HG03575 (cell line): ENCODE results near the gene VSTM2B.

Experiments used
- ATAC-seq: cut with Tn5 transposase; IDR thresholded peaks from one replicate; pipeline ENCODE4 v1.9.1; 2021; ENCODE audit not compliant: unreplicated experiment, insufficient number of reproducible peaks, low FRiP score; ENCODE audit errors: extremely low read depth

Gene VSTM2B

DNA sequence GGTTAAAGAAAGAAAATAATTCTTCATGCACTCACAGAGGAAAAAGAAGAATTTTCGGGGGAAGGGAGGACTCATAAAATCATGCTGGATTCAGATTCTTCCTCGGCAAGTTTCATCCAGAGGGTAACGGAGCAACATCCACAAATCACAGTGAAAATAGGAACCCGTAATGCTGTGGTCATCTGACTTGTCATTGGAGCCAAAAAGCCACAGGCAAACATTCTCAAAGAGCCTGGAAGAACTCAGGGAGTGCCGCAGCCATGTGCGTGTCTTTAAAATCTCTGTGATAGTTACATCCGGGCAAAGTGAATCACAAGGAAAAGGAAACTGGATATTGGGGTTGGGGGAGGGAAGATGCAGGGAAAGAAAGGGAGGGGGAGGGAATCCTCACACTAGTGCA is 33.0 kb upstream of the VSTM2B start:
- ATAC-seq = no peak

DNA sequence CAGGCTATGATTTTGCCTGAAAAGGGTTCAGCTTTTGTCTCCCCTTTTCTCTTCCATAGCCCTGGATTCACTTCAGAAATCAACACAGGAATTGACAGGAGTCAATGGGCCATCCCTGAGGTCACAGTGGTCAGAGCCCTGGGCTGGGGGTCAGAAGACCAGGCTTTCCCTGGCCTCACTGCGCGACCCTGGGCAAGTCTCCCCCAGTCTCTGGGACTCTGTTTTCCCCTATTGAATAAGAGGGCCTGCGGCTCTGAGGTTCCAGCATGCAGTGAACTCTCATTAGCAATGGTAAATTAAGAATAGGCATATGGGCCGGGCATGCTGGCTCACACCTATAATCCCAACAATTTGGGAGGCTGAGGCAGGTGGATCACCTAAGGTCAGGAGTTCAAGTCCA is 30.7 kb upstream of the VSTM2B start:
- ATAC-seq = no peak

DNA sequence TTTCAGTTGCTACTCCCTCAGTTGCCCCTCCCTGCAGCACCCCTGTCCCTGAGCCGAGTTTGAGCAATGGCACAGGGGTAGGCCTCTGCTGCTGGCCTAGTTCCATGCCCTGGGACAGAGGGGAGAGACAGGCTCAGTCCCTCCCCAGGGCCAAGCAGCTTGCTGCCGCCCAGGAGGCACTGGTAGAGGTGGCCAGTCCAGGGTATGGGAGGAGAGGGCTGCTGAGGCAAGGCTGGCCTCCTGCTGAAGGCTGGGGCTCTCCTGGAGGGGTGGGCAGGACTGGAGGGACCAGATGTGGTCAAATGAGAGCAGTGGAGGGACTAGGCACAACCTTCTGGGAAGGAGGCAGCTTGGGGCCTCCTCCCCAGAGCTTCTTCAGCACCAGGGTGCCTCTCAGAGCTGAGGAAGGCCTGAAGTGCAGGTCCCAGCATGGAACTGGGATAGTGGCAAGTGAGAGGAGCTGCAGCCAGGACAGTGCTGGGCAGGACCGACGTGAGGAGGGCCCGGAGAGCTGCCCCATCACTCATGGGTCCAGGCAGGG is 29.8 kb upstream of the VSTM2B start:
- ATAC-seq = no peak

DNA sequence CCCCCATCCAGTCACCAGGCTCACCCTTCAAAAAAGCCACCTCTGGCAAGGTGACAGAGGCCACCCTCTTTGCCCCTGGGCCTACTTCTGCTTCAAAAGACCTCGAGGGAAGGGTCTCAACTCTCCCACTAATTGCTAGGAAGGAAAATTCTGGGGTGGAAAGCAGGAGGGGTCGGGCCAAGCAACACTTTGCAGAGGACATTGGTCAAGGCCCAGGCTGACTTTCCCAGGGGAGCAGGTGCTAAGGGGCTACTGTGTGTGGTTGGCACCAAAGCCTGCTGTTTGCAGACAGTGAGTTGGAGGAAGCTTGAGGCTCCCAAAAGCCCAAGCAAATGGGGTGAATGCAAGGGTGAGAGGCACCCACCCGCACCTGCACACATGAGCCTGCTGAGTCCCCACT is 28.6 kb upstream of the VSTM2B start:
- no peak for ATAC-seq

DNA sequence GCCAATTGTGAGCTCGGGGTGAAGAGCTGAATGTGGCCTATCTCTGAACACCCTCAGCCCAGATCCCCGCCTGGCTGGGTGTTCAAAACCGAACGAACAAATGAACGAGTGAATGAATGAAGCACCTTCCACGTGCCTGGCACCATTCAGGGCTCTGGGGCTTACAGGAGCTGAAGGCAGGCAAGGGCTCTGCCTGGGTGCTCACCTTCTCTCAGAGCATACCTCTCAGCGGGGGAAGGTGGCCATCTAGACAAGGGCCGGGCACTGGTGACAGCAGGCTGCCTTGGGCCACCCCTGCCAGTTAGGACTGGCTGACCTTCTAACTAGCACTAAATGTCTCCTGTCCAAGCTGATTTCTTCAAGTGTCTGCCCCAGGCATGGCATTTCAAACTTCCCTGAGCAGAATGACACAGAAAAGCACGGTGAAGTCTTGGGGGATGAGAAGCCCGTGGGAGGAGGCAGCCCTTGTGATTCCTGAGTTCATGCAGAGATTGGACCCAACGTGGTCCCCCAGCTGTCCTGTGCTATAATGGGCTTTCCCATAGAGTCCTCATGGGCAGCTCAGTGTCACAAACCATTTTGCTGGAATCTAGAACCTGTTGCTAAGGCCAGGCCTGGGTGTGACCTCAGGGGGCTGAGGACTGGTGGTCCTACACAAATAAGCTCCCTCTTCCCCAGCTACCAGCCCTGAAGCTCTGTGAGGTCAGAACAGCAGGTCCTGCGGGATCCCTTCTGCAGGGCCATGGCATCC is 27.9 kb upstream of the VSTM2B start:
- no peak for ATAC-seq

DNA sequence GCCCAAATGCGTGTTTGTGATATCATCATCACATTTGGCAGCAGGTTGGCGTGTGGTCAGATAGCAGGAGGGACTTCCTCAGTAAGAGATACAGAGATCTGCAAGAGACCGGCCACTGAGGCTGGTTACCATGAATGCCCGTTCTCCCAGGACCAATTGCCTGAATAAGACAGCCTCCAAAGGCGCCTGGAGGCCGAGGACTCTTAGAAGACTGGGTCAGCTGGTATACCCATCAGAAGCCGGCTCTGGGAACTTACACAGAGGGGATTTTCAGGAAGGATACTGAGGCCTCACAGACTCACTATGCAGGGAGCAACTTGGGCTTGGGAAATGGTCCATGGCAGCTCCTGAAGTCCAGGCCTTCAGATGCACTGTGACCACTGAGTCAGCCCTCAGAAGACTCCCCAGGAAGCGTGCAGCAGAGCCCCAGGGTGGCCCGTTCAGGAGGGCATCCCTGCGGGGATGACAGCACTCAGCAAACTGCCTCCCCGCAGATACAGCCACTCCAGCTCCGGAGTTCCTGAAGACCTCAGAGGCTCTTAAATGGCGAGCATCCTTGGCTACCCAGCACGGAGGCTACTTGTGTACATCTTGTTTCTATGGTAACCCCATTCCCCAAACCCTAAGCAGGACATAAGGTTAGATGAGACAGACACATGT is 26.4 kb upstream of the VSTM2B start:
- ATAC-seq = no peak

DNA sequence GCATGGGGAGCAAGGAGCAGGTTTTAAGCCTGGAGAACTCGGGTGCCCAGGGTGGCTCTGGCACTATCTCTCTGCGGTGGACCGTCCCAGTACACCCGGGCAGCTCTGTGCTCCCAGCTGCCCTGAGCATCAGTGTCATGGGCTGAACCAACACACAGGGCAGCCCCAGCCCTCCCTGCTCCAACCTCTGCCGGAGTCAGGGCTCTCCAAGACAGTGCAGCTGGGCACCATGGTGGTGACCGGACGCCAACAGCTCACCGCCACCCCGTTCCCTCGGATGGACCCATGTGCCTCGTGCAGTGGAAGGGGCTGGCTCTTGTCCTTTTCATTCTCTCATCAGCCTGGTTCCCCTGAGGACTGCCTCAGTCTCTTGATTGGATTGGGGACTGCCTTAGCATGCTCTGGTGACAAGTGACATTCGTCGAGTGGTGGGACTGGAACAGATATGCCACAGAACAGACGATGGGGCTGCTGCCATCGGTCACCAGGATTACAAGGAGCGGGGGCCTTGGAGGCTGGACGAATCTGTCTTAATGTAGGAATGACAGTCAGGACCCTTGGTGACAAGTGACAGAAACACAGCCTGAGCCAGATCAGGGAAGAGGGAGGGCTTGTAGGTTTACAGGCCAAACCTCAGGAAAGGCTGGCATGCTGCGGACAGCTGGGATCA is 25.7 kb upstream of the VSTM2B start:
- ATAC-seq = no peak

DNA sequence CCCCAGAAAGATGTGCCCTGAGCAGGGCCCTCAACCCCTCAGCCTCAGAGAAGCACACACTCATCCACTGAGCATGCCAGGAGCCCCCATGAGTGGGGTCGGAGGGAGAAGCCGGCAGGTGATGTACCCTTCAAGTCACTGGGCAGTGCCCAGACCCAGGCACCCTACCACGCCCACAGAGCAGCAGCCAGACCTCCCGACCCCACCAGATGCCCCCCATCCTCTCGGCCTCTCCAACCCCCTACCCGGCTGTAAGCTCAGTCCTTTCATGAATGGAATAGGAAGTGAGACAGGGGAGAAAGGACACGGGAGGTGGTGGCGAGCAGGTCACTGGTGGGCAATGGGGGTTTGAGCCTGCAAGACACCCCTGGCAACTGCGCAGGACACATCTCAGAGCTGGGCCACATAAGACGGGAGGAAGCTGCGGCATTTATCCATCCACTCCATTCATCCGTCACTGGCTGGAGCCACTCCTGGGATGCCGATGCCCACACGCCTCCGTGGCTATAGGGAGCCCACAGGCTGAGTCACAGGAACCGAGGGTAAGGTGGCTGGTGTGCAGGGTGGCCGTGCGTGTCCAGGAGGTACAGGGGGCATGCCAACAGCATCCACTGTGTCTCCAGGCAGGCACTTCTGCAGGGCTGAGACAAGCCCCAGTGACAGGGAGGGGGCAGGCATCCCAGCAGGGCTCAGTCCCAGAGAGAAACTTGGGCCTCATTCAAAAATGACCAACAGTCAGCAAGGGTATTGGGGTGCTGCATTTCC is 23.8 kb upstream of the VSTM2B start:
- no peak for ATAC-seq

DNA sequence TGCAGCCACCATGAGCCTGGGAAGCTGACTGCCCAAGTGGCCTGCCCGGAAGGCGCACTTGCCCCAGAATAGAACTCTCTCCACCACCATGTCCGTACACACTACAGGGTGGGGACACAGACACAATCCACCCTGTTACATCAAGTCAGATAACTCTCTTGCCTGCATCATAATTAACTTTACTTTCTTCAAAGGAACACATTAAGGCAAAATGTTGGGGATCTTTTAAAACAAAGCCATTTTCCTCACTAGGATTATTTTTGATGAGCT is 23.3 kb upstream of the VSTM2B start:
- ATAC-seq = no peak

DNA sequence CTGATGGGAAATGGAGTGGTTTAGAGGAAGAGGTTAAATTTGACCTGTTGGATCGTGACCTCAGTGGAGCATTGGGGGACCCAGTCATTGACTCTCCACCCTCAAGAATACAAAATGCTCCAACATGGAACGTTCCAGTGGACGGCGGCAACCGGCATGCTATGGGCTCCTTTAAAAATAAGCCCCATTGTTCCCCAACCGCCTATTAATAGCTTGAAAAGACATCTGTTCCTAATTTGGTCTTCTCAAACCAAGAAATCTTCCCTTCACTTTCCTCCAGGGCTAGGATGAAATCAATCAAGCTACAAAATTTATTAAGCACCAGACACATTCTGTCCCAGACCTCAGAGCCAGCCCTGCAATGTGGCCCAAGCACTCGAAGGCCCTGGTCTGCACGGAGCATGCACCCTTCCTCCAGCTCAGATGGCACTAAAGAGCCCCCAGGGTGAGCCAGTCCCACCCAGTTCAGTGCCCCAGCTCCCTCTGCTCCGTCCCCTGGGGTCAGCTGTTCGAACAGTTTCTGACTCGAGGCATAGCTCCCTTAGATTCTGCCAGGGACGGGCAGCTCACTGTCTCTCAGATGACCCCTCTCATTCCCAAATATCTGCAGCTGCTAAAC is 22.5 kb upstream of the VSTM2B start:
- no peak for ATAC-seq

DNA sequence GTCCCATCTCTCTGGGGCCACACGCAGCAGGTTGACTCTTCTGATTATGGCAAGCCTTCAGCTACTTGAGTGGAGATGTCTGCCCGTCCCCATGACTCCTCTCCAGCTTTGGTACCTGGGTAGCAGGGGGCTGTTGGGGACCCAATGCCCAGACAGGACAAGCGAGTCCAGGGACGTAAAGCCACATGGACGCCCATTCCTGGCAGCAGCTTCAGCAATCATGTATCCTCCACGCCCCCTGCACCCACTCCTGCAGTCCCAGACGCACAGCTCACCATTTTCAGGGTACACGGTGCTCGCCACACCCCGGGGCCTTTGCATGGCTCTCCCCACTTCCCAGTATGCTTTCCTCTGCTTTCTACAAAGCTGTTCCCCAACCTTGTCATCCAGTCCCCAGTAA is 22.0 kb upstream of the VSTM2B start:
- no peak for ATAC-seq

DNA sequence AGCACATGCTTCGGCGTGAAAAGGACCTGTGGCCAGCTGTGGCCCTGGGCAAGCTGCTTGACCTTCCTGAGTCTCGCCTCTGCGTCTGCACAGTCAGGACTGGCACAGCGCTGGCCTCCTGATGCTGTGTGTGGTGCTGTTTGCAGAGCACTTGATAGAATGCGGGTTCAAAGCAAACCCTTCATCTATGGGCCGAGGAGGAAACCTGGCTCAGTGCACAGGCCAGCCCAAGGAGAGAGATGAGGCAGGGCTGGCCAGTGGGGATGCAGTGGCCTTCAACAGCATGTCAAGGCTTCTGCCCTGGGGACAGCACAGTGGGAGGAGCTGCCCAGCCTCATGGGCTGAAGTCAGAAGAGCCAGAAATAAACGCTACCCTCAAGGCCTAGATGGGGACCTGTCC is 21.3 kb upstream of the VSTM2B start:
- no peak for ATAC-seq

DNA sequence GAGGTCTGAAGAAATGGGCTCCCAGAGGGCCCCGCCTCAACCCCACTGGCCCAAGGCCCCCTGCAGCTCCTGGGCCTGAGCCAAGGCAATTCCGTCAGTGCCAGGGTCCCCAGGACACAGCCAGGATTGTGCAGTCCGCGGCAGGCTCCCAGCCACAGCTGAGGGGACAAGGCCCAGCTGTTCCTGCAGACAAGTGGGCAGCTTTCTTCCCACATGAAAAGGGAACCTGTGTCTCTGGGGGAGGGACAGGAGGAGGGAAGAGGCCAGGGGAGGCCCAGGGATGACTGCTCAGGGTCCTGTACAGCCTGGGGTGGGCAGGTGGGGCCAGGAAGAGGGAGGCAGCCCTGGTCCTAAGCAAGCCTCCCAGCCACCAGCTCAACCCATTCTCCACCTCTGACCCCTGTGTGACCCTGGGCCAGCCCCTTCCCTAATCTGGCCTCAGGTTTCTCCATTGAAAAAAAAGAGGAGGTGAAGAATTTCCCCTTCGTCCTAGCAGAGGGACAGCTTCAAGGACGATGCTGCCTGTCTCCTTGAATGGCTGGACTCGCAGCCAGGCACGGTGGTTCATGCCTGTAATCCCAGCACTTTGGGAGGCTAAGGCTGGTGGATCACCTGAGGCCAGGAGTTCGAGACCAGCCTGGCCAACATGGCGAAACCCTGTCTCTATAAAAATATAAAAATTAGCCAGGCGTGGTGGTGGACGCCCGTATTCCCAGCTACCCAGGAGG is 20.5 kb upstream of the VSTM2B start:
- no peak for ATAC-seq

DNA sequence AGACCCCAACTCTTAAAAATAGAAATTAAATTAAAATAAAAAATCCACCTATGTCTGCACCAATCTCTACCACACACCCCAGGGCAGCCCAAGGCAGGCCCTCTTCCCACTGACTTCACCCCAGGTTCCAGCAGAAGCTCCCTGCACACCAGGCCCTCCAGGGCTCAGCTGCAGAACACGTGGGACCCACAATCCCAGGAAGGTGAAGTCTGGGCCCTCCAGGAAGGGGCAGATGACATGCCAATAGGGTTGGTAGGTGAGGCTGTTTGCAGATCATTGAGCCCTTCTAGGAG is 19.2 kb upstream of the VSTM2B start:
- ATAC-seq = no peak

DNA sequence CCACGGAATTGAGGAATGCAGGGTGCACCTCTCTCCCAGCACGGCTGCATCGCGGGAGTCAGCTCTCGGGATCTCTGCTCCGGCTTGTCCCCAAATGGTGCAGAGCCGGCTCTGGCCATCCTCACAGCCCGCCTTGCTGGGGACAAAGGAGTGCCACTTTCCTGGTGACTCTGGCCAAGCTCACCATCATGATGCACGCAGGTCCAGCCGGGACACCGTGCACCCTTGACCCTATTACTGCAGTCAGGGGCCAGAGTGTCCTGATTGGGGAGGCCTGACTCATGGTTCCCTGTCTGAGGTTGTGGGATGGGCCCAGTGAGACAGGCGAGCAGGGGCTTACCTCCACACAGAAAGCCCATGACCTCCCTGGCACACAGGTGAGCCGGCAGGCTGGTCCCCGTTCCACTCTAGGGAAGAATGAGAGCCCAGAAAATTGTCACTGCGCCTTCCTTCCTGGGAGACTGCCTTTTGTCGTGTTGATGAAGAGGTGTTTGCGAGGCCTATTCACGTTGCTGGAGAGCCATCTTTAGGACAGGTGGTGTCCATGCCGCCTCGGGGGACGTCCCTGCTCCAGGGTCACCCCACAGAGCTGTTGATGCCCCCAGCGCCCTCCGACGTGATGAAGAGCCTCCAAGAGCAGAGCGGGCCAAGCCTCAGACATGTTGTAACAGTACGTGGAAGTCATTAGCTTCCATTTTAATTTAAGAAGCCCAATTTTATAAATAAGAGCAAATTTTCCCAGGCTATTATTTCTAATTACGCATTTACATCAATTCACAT is 18.5 kb upstream of the VSTM2B start:
- no peak for ATAC-seq

DNA sequence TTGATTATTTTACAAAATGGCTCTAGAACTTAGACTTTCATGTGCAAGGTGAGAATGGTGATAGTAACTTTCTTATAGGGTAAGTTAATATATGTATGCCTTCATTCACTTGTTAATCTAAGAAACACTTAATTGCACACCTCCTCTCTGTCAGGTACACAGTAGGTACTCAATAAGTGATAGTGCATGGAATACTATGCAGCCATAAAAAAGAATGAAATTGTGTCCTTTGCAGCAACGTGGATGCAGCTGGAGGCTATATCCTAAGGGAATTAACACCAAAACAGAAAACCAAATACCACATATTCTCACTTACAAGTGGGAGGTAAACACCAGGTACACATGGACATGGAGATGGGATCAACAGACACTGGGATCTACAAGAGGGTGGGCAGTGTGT is 17.6 kb upstream of the VSTM2B start:
- ATAC-seq = no peak

DNA sequence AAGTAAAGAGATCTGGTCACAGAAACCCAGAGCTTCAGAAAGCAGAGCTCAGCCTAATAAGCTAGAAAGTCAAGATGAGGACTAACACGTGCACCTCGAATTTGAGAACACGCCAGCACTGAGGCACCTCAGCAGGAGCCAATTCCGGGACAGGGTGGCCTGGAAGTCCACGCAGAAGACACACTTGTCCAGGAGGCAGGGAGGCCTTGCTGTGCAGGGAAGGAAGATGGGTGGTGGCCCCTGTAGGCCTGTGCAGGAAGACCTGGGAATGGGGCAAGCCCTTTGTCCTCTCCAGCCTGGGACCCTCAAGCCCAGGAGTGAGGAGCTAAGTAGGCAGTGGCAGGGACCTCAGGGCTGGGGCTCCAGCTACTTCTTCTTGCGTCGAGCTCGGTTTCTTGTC is 16.3 kb upstream of the VSTM2B start:
- ATAC-seq = no peak

DNA sequence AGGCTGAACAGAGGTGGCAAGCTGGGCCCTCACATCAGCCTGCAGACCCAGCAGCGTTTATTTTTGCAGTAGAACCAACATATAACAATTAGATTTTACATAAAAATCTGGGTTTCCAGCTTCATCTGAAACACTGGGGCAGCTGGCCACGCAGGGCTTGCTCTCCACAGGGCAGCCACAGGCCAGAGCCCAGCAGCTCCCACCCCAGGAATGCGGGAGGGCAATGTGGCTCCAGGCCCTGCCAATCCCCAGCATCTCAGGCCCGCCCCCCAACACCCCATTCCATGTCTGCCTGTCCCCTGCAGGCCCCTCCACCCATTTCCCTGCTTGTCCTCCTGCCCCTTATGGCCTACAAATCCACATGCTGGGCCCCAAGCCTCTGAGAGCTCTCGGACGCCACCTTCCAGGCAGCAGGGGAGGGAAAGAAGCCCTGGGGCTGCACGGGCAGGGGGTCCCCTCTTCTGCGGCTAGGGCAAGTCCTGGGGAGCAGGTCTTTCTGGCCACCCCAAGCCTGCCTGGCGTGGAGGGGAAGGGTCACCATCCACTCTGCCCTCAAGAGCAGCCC is 15.0 kb upstream of the VSTM2B start:
- no peak for ATAC-seq
